ENCODE data around the gene RBM34. TPM values are rescaled to one million over a fixed set of nuclear protein-coding genes. Genes with fewer than 3 reads are reported as not detected.

Gene RBM34
- total RNA-seq, 1 experiment from 2014 or later = 104 TPM

DNA sequence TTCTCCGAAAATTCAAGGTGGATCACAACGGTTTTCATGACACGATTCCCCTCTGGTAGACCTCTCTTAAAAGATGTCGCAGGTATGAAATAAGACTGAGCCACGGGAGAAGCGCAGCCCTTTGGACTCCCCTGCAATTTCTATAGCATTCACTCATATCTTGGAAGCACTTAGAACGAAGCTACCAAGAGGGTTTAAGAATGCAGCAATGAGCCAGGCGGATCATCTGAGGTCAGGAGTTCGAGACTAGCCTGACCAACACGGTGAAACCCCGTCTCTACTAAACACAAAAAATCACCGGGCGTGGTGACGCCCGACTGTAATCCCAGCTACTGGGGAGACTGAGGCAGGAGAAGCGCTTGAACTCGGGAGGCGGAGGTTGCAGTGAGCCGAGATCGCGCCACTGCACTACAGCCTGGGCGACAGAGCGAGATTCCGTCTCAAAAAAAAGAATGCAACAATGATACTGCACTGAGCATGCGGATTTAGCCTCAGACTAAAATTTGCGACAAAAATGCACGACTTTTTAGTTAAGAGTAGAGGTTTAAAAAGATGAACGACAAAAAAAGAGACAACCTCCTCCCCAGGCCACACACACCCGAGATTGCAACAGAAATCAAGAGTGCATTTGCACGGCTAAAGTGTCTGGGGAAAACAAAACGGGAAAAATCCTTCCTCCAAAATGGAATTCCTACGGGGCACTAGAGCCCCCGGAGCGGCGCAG, 33.2 kb downstream of the RBM34 start:
- DNase-seq (ENCODE audit: low read depth, low spot score) (no peak), ATAC-seq (no peak)
- Histone ChIP-seq H3K9me3 (ENCODE audit: control insufficient read depth, insufficient read depth, low read depth, low read length) (no peaks in the 10 kb centered on the region), H3K36me3 (ENCODE audit: control insufficient read depth, insufficient read depth, low read length) (peaks cover 16% of the 10 kb centered on the region), H3K4me1 (ENCODE audit: control insufficient read depth, insufficient read depth, low read length) (peaks cover 12% of the 10 kb centered on the region), H3K27ac (ENCODE audit: low read length) (peak overlapping the region; percentile 97), H3K27me3 (ENCODE audit: control insufficient read depth, insufficient read depth, low read length) (no peaks in the 10 kb centered on the region), H3K4me3 (ENCODE audit: low read depth in 2 of 2, low read length in 2 of 2) (peak overlapping the region; percentile 95 to 97)
- ChIA-PET POLR2A (interaction anchor here (0.5 kb wide), 2 partner anchors 13 to 224 kb away, joined by 3 to 4 read pairs; no protein-coding TSS in a partner anchor), CTCF (no interaction called here)
- TF ChIP-seq SIN3A (IDR thresholded peaks at IDR 0.05; ENCODE audit: borderline replicate concordance, insufficient read depth, low read depth, low read length) (no peak), TCF7L2 (IDR thresholded peaks at IDR 0.05; ENCODE audit: low read depth, low read length) (no peak), POLR2AphosphoS5 (IDR thresholded peaks at IDR 0.05; ENCODE audit: low read depth, low read length) (no peak)
- TF ChIP-seq, protein P1, sequence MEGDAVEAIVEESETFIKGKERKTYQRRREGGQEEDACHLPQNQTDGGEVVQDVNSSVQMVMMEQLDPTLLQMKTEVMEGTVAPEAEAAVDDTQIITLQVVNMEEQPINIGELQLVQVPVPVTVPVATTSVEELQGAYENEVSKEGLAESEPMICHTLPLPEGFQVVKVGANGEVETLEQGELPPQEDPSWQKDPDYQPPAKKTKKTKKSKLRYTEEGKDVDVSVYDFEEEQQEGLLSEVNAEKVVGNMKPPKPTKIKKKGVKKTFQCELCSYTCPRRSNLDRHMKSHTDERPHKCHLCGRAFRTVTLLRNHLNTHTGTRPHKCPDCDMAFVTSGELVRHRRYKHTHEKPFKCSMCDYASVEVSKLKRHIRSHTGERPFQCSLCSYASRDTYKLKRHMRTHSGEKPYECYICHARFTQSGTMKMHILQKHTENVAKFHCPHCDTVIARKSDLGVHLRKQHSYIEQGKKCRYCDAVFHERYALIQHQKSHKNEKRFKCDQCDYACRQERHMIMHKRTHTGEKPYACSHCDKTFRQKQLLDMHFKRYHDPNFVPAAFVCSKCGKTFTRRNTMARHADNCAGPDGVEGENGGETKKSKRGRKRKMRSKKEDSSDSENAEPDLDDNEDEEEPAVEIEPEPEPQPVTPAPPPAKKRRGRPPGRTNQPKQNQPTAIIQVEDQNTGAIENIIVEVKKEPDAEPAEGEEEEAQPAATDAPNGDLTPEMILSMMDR (IDR thresholded peaks at IDR 0.05) = no peak
- TF ChIP-seq, protein P2, sequence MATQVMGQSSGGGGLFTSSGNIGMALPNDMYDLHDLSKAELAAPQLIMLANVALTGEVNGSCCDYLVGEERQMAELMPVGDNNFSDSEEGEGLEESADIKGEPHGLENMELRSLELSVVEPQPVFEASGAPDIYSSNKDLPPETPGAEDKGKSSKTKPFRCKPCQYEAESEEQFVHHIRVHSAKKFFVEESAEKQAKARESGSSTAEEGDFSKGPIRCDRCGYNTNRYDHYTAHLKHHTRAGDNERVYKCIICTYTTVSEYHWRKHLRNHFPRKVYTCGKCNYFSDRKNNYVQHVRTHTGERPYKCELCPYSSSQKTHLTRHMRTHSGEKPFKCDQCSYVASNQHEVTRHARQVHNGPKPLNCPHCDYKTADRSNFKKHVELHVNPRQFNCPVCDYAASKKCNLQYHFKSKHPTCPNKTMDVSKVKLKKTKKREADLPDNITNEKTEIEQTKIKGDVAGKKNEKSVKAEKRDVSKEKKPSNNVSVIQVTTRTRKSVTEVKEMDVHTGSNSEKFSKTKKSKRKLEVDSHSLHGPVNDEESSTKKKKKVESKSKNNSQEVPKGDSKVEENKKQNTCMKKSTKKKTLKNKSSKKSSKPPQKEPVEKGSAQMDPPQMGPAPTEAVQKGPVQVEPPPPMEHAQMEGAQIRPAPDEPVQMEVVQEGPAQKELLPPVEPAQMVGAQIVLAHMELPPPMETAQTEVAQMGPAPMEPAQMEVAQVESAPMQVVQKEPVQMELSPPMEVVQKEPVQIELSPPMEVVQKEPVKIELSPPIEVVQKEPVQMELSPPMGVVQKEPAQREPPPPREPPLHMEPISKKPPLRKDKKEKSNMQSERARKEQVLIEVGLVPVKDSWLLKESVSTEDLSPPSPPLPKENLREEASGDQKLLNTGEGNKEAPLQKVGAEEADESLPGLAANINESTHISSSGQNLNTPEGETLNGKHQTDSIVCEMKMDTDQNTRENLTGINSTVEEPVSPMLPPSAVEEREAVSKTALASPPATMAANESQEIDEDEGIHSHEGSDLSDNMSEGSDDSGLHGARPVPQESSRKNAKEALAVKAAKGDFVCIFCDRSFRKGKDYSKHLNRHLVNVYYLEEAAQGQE (IDR thresholded peaks at IDR 0.05; ENCODE audit: insufficient read depth in 1 of 2, low read depth in 2 of 2, low read length in 1 of 2) = no peak
- intact Hi-C loops (cut with micrococcal nuclease; ENCODE audit: unreplicated experiment) = no loop called here
- in situ Hi-C loops (cut with HindIII; ENCODE audit: low pct_unique_long_range_greater_than_20kb, low sequenced_read_pairs) = no loop called here
- BruUV-seq (replicated peaks) = no TSS peak

DNA sequence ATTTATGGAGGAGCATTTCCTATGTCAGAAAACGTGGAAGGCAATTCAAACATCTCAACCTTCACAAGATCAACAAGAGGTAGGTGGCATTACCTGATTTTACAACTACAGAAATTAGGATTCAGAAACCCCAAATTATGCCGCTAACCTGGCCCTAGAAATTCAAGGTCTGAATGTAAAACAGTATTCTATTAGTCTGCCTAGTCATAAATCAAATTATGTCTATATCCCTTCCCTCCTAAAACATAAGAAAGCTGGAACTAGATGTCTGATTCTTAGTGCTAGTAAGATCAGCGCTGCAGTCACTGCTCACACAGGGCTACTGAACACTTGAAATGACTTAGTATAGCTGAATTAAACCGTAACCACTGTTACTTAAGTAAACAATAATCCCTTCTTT, 33.8 kb downstream of the RBM34 start:
- Histone ChIP-seq H3K27me3 (ENCODE audit: control insufficient read depth, insufficient read depth, low read length) (no peaks in the 10 kb centered on the region), H3K4me3 (ENCODE audit: low read depth in 2 of 2, low read length in 2 of 2) (peak overlapping the region; percentile 95 to 97), H3K9me3 (ENCODE audit: control insufficient read depth, insufficient read depth, low read depth, low read length) (no peaks in the 10 kb centered on the region), H3K36me3 (ENCODE audit: control insufficient read depth, insufficient read depth, low read length) (peaks cover 17% of the 10 kb centered on the region), H3K27ac (ENCODE audit: low read length) (peak overlapping the region; percentile 97), H3K4me1 (ENCODE audit: control insufficient read depth, insufficient read depth, low read length) (peaks cover 12% of the 10 kb centered on the region)
- TF ChIP-seq, protein P2 (IDR thresholded peaks at IDR 0.05; ENCODE audit: insufficient read depth in 1 of 2, low read depth in 2 of 2, low read length in 1 of 2) = no peak
- TF ChIP-seq, protein P1 (IDR thresholded peaks at IDR 0.05) = no peak
- TF ChIP-seq POLR2AphosphoS5 (IDR thresholded peaks at IDR 0.05; ENCODE audit: low read depth, low read length) (no peak), TCF7L2 (IDR thresholded peaks at IDR 0.05; ENCODE audit: low read depth, low read length) (no peak), SIN3A (IDR thresholded peaks at IDR 0.05; ENCODE audit: borderline replicate concordance, insufficient read depth, low read depth, low read length) (no peak)
- DNase-seq (ENCODE audit: low read depth, low spot score) = no peak
- ChIA-PET CTCF (no interaction called here), POLR2A (interaction anchor here (0.6 kb wide), 2 partner anchors 32 to 708 kb away, joined by 3 to 6 read pairs; no protein-coding TSS in a partner anchor)
- intact Hi-C loops (cut with micrococcal nuclease; ENCODE audit: unreplicated experiment) (no loop called here), in situ Hi-C loops (cut with HindIII; ENCODE audit: low pct_unique_long_range_greater_than_20kb, low sequenced_read_pairs) (no loop called here)
- BruUV-seq (replicated peaks) = TSS peak; percentile 75
- ATAC-seq = no peak

All from Panc1 (cell line).